Stimulated activated effector memory CD8-positive, alpha-beta T cell treated with anti-CD3 and anti-CD28 coated beads, Interleukin-12 subunit alpha, Interleukin-12 subunit beta, amount 100 ng/mL, for 72 hours (primary cell): ENCODE results near the gene CNTN1.

Source experiments
- ATAC-seq: fragments of 150-1000 bp; cut with Tn5 transposase; 2 replicates; pipeline ENCODE4 v1.10.0; 2021
- DNase-seq, 2 donors: peaks; one replicate each; pipeline ENCODE4 v3.0.0; 2021 to 2022; ENCODE audit warnings: low spot score in 2 of 2
- H3K27ac Mint-ChIP-seq: one replicate; pipeline ENCODE4 v1.8.0; 2022; ENCODE audit warnings: mild to moderate bottlenecking, mixed read lengths
- H3K36me3 Mint-ChIP-seq: one replicate; pipeline ENCODE4 v1.8.0; 2022; ENCODE audit warnings: mild to moderate bottlenecking, mixed read lengths
- H3K4me1 Mint-ChIP-seq: one replicate; pipeline ENCODE4 v1.8.0; 2022; ENCODE audit warnings: mixed read lengths
- H3K4me3 Mint-ChIP-seq: one replicate; pipeline ENCODE4 v1.8.0; 2022; ENCODE audit warnings: mild to moderate bottlenecking, mixed read lengths
- H3K9me3 Mint-ChIP-seq: one replicate; pipeline ENCODE4 v1.8.0; 2022; ENCODE audit warnings: mixed read lengths

The CNTN1 gene

GRCh38 chr12:40917561-40917960 is 225.3 kb downstream of the CNTN1 start:
- H3K36me3 Mint-ChIP-seq: no peaks in the 10 kb centered on the region
- no peak for ATAC-seq
- peaks cover 2% of the 10 kb centered on the region for H3K9me3 Mint-ChIP-seq
- H3K27ac Mint-ChIP-seq: no peak overlapping the region
- H3K4me3 Mint-ChIP-seq: no peak overlapping the region
- DNase-seq: no peak
- H3K4me1 Mint-ChIP-seq: no peaks in the 10 kb centered on the region

GRCh38 chr12:40921563-40922163 is 229.4 kb downstream of the CNTN1 start:
- ATAC-seq: no peak
- DNase-seq: no peak
- Mint-ChIP-seq H3K4me3 (no peak overlapping the region), H3K27ac (no peak overlapping the region), H3K4me1 (no peaks in the 10 kb centered on the region), H3K36me3 (no peaks in the 10 kb centered on the region), H3K9me3 (peaks cover 2% of the 10 kb centered on the region)

GRCh38 chr12:40937891-40938290 is 245.7 kb downstream of the CNTN1 start:
- no peak for DNase-seq
- ATAC-seq: no peak
- H3K36me3 Mint-ChIP-seq: no peaks in the 10 kb centered on the region
- no peaks in the 10 kb centered on the region for H3K4me1 Mint-ChIP-seq
- H3K27ac Mint-ChIP-seq: no peak overlapping the region
- no peaks in the 10 kb centered on the region for H3K9me3 Mint-ChIP-seq
- H3K4me3 Mint-ChIP-seq: no peak overlapping the region

- no peaks in the 10 kb centered on the region for H3K9me3 Mint-ChIP-seq
- DNase-seq (no peak), ATAC-seq (no peak)
- H3K27ac Mint-ChIP-seq: no peak overlapping the region
- H3K4me3 Mint-ChIP-seq: no peak overlapping the region
- no peaks in the 10 kb centered on the region for H3K36me3 Mint-ChIP-seq
- no peaks in the 10 kb centered on the region for H3K4me1 Mint-ChIP-seq
Observed at GRCh38 chr12:40942326-40942725, 250.1 kb downstream of the CNTN1 start.

GRCh38 chr12:40945772-40946171 is 253.5 kb downstream of the CNTN1 start:
- Mint-ChIP-seq H3K4me1 (no peaks in the 10 kb centered on the region), H3K36me3 (no peaks in the 10 kb centered on the region), H3K9me3 (no peaks in the 10 kb centered on the region), H3K4me3 (no peak overlapping the region), H3K27ac (no peak overlapping the region)
- ATAC-seq: no peak
- no peak for DNase-seq

- H3K4me1 Mint-ChIP-seq: no peaks in the 10 kb centered on the region
- DNase-seq (no peak), ATAC-seq (no peak)
- no peaks in the 10 kb centered on the region for H3K36me3 Mint-ChIP-seq
- H3K9me3 Mint-ChIP-seq: no peaks in the 10 kb centered on the region
- H3K27ac Mint-ChIP-seq: no peak overlapping the region
- no peak overlapping the region for H3K4me3 Mint-ChIP-seq
Observed at GRCh38 chr12:40946612-40947194, 254.5 kb downstream of the CNTN1 start.

GRCh38 chr12:40947797-40948196 is 255.6 kb downstream of the CNTN1 start:
- Mint-ChIP-seq H3K27ac (no peak overlapping the region), H3K36me3 (no peaks in the 10 kb centered on the region), H3K9me3 (no peaks in the 10 kb centered on the region), H3K4me1 (no peaks in the 10 kb centered on the region), H3K4me3 (no peak overlapping the region)
- ATAC-seq (no peak), DNase-seq (no peak)

GRCh38 chr12:40953076-40953475 is 260.8 kb downstream of the CNTN1 start:
- Mint-ChIP-seq H3K36me3 (no peaks in the 10 kb centered on the region), H3K9me3 (peaks cover 2% of the 10 kb centered on the region), H3K4me3 (no peak overlapping the region), H3K27ac (no peak overlapping the region), H3K4me1 (no peaks in the 10 kb centered on the region)
- DNase-seq (no peak), ATAC-seq (no peak)

GRCh38 chr12:40957417-40957816 is 265.2 kb downstream of the CNTN1 start:
- DNase-seq (no peak), ATAC-seq (no peak)
- peaks cover 2% of the 10 kb centered on the region for H3K9me3 Mint-ChIP-seq
- no peaks in the 10 kb centered on the region for H3K4me1 Mint-ChIP-seq
- no peaks in the 10 kb centered on the region for H3K36me3 Mint-ChIP-seq
- H3K27ac Mint-ChIP-seq: no peak overlapping the region
- H3K4me3 Mint-ChIP-seq: no peak overlapping the region

GRCh38 chr12:40959041-40959440 is 266.8 kb downstream of the CNTN1 start:
- H3K4me3 Mint-ChIP-seq: no peak overlapping the region
- H3K36me3 Mint-ChIP-seq: no peaks in the 10 kb centered on the region
- no peak for ATAC-seq
- DNase-seq: no peak
- H3K27ac Mint-ChIP-seq: no peak overlapping the region
- H3K9me3 Mint-ChIP-seq: peaks cover 2% of the 10 kb centered on the region
- H3K4me1 Mint-ChIP-seq: no peaks in the 10 kb centered on the region

GRCh38 chr12:40963751-40964150 is 271.5 kb downstream of the CNTN1 start:
- Mint-ChIP-seq H3K4me3 (no peak overlapping the region), H3K9me3 (no peaks in the 10 kb centered on the region), H3K27ac (no peak overlapping the region), H3K4me1 (no peaks in the 10 kb centered on the region), H3K36me3 (no peaks in the 10 kb centered on the region)
- DNase-seq (no peak), ATAC-seq (no peak)

- no peak overlapping the region for H3K4me3 Mint-ChIP-seq
- H3K36me3 Mint-ChIP-seq: no peaks in the 10 kb centered on the region
- ATAC-seq (no peak), DNase-seq (no peak)
- no peaks in the 10 kb centered on the region for H3K9me3 Mint-ChIP-seq
- H3K27ac Mint-ChIP-seq: no peak overlapping the region
- H3K4me1 Mint-ChIP-seq: no peaks in the 10 kb centered on the region
Observed at GRCh38 chr12:40969796-40970195, 277.6 kb downstream of the CNTN1 start.

- H3K4me1 Mint-ChIP-seq: no peaks in the 10 kb centered on the region
Observed at GRCh38 chr12:40970320-40970907, 278.2 kb downstream of the CNTN1 start.

GRCh38 chr12:40971911-40972310 is 279.7 kb downstream of the CNTN1 start:
- Mint-ChIP-seq H3K36me3 (no peaks in the 10 kb centered on the region), H3K4me3 (no peak overlapping the region), H3K27ac (no peak overlapping the region), H3K9me3 (no peaks in the 10 kb centered on the region), H3K4me1 (no peaks in the 10 kb centered on the region)
- ATAC-seq (no peak), DNase-seq (no peak)

More at GRCh38 chr12:40970320-40970907, 278.2 kb downstream of the CNTN1 start:
- ATAC-seq (no peak), DNase-seq (no peak)
- Mint-ChIP-seq H3K27ac (no peak overlapping the region), H3K4me3 (no peak overlapping the region), H3K36me3 (no peaks in the 10 kb centered on the region), H3K9me3 (no peaks in the 10 kb centered on the region)

- Mint-ChIP-seq H3K27ac (no peak overlapping the region), H3K9me3 (no peaks in the 10 kb centered on the region), H3K4me3 (no peak overlapping the region), H3K36me3 (no peaks in the 10 kb centered on the region), H3K4me1 (no peaks in the 10 kb centered on the region)
- DNase-seq: no peak
- ATAC-seq: no peak
Observed at GRCh38 chr12:40976546-40976945, 284.3 kb downstream of the CNTN1 start.

- ATAC-seq: no peak
- no peak overlapping the region for H3K27ac Mint-ChIP-seq
- no peak overlapping the region for H3K4me3 Mint-ChIP-seq
- H3K36me3 Mint-ChIP-seq: no peaks in the 10 kb centered on the region
- no peak for DNase-seq
- peaks cover 5% of the 10 kb centered on the region for H3K9me3 Mint-ChIP-seq
- H3K4me1 Mint-ChIP-seq: no peaks in the 10 kb centered on the region
Observed at GRCh38 chr12:40980427-40980961, 288.3 kb downstream of the CNTN1 start.
